ENCODE results near the gene PLA2G4D.

The PLA2G4D gene

GRCh38 chr15:42038401-42038800 is 56.0 kb downstream of the PLA2G4D start:
- Histone ChIP-seq H3K79me2 (ENCODE audit: insufficient read depth, low read length) (no peaks in the 10 kb centered on the region), H3K4me3 (ENCODE audit: low read depth, low read length, poor library complexity, severe bottlenecking) (no peak overlapping the region), H4K20me1 (ENCODE audit: insufficient read depth, low read length) (no peaks in the 10 kb centered on the region), H3K4me1 (ENCODE audit: insufficient read depth, low read length, severe bottlenecking) (peaks cover 27% of the 10 kb centered on the region), H3K4me2 (ENCODE audit: low read length) (no peak overlapping the region), H3F3A (ENCODE audit: insufficient read depth, low read length) (no peaks in the 10 kb centered on the region), H3K27me3 (ENCODE audit: insufficient read depth, low read length) (no peaks in the 10 kb centered on the region), H3K36me3 (ENCODE audit: insufficient read depth, low read length) (no peaks in the 10 kb centered on the region), H3K9ac (ENCODE audit: low read length) (no peak overlapping the region), H3K9me3 (ENCODE audit: low read length) (no peaks in the 10 kb centered on the region), H3K27ac (ENCODE audit: low read depth, low read length, poor library complexity, severe bottlenecking) (no peak overlapping the region), H3K9me2 (ENCODE audit: low read depth, low read length) (no peaks in the 10 kb centered on the region), H2AFZ (ENCODE audit: low read length) (no peak overlapping the region)
- TF ChIP-seq CTCF (IDR thresholded peaks at IDR 0.05; ENCODE audit: low read length) (no peak), EZH2 (IDR thresholded peaks at IDR 0.05; ENCODE audit: borderline replicate concordance, low read length) (no peak)

GRCh38 chr15:42037656-42038055 is 56.7 kb downstream of the PLA2G4D start:
- H3K27me3 ChIP-seq (ENCODE audit: insufficient read depth, low read length): no peaks in the 10 kb centered on the region
- H3K9me3 ChIP-seq (ENCODE audit: low read length): no peaks in the 10 kb centered on the region
- H3K9me2 ChIP-seq (ENCODE audit: low read depth, low read length): no peaks in the 10 kb centered on the region
- H3K4me2 ChIP-seq (ENCODE audit: low read length): peak overlapping the region; percentile 9; the same call in 1 of the 2 replicates
- H3K27ac ChIP-seq (ENCODE audit: low read depth, low read length, poor library complexity, severe bottlenecking): peak overlapping the region; percentile 43
- no peaks in the 10 kb centered on the region for H3F3A ChIP-seq (ENCODE audit: insufficient read depth, low read length)
- no peaks in the 10 kb centered on the region for H4K20me1 ChIP-seq (ENCODE audit: insufficient read depth, low read length)
- no peak overlapping the region for H3K4me3 ChIP-seq (ENCODE audit: low read depth, low read length, poor library complexity, severe bottlenecking)
- H2AFZ ChIP-seq (ENCODE audit: low read length): no peak overlapping the region
- peaks cover 27% of the 10 kb centered on the region for H3K4me1 ChIP-seq (ENCODE audit: insufficient read depth, low read length, severe bottlenecking)
- no peak for TF ChIP-seq CTCF (IDR thresholded peaks at IDR 0.05; ENCODE audit: low read length)
- no peak for TF ChIP-seq EZH2 (IDR thresholded peaks at IDR 0.05; ENCODE audit: borderline replicate concordance, low read length)
- H3K9ac ChIP-seq (ENCODE audit: low read length): no peak overlapping the region
- no peaks in the 10 kb centered on the region for H3K79me2 ChIP-seq (ENCODE audit: insufficient read depth, low read length)
- no peaks in the 10 kb centered on the region for H3K36me3 ChIP-seq (ENCODE audit: insufficient read depth, low read length)

- no peaks in the 10 kb centered on the region for H4K20me1 ChIP-seq (ENCODE audit: insufficient read depth, low read length)
- no peaks in the 10 kb centered on the region for H3K27me3 ChIP-seq (ENCODE audit: insufficient read depth, low read length)
- H3K4me3 ChIP-seq (ENCODE audit: low read depth, low read length, poor library complexity, severe bottlenecking): no peak overlapping the region
- H3K4me2 ChIP-seq (ENCODE audit: low read length): peak overlapping the region; percentile 9; the same call in 1 of the 2 replicates
- no peak for TF ChIP-seq EZH2 (IDR thresholded peaks at IDR 0.05; ENCODE audit: borderline replicate concordance, low read length)
- TF ChIP-seq CTCF (IDR thresholded peaks at IDR 0.05; ENCODE audit: low read length): no peak
- no peaks in the 10 kb centered on the region for H3K79me2 ChIP-seq (ENCODE audit: insufficient read depth, low read length)
- no peaks in the 10 kb centered on the region for H3K9me3 ChIP-seq (ENCODE audit: low read length)
- H3K27ac ChIP-seq (ENCODE audit: low read depth, low read length, poor library complexity, severe bottlenecking): peak overlapping the region; percentile 43
- H3K9ac ChIP-seq (ENCODE audit: low read length): no peak overlapping the region
- H3F3A ChIP-seq (ENCODE audit: insufficient read depth, low read length): no peaks in the 10 kb centered on the region
- peaks cover 27% of the 10 kb centered on the region for H3K4me1 ChIP-seq (ENCODE audit: insufficient read depth, low read length, severe bottlenecking)
- no peak overlapping the region for H2AFZ ChIP-seq (ENCODE audit: low read length)
- H3K9me2 ChIP-seq (ENCODE audit: low read depth, low read length): no peaks in the 10 kb centered on the region
- H3K36me3 ChIP-seq (ENCODE audit: insufficient read depth, low read length): no peaks in the 10 kb centered on the region
These were observed 57.4 kb downstream of the PLA2G4D start for GRCh38 chr15:42036966-42037365.
